NT2/D1 (cell line): ENCODE data around the gene SMCHD1.

ENCODE experiments used
- DNase-seq: peaks from one replicate; pipeline ENCODE4 v3.0.0-alpha.2; 2011; ENCODE audit warnings: low read depth, low spot score
- H3K27me3 ChIP-seq: 2 replicates; pipeline ENCODE4 v1.6.0; 2011; ENCODE audit warnings: mild to moderate bottlenecking; ENCODE audit not compliant: insufficient read length, insufficient read depth
- H3K36me3 ChIP-seq: 2 replicates; pipeline ENCODE4 v1.6.1; 2011; ENCODE audit warnings: mild to moderate bottlenecking, low read length, mixed read lengths; ENCODE audit not compliant: insufficient read depth, insufficient read length
- H3K4me1 ChIP-seq: 2 replicates; pipeline ENCODE4 v1.5.1; 2011; ENCODE audit not compliant: insufficient read depth, insufficient read length
- H3K4me3 ChIP-seq: 2 replicates; pipeline ENCODE4 v1.5.1; 2011; ENCODE audit warnings: low read depth; ENCODE audit not compliant: insufficient read length
- H3K9ac ChIP-seq: 2 replicates; pipeline ENCODE4 v1.6.0; 2011; ENCODE audit warnings: low read depth; ENCODE audit not compliant: insufficient read length
- H3K9me3 ChIP-seq: 2 replicates; pipeline ENCODE4 v1.5.1; 2011; ENCODE audit warnings: mild to moderate bottlenecking, low read length; ENCODE audit not compliant: insufficient read depth
- SUZ12 ChIP-seq: IDR thresholded peaks from 2 replicates; pipeline ENCODE4 v1.6.1; 2011; ENCODE audit not compliant: insufficient read length, insufficient read depth; ENCODE audit errors: extremely low read depth
- YY1 ChIP-seq: IDR thresholded peaks from 2 replicates; pipeline ENCODE4 v1.6.1; 2011; ENCODE audit not compliant: insufficient read length, insufficient read depth
- ZNF274 ChIP-seq: IDR thresholded peaks from 2 replicates; pipeline ENCODE4 v1.6.1; 2011; ENCODE audit warnings: mild to moderate bottlenecking, low read depth, low read length

SMCHD1 gene

DNA sequence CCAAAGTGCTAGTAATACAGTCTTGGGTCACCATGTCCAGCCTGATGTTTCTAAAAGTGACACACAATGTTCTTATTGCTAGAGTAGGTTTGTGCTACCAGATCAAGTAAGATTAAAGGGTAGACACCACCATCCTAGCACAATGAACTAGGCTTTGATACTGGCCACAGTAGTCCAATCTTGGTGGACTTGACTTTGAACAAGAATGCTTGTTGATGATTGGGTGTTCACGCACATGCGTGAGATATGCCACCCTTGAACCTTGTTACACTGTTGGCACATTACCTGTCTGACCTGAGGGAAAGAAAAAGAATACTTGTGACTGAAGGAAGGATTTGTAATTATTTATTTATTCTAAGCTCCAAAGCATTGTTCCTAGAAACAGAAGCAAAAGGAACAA is 119.1 kb downstream of the SMCHD1 start:
- no peak overlapping the region for H3K4me3 ChIP-seq
- TF ChIP-seq SUZ12, result no peak
- no peak for TF ChIP-seq YY1
- no peak for TF ChIP-seq ZNF274
- no peaks in the 10 kb centered on the region for H3K9me3 ChIP-seq
- H3K27me3 ChIP-seq, result no peaks in the 10 kb centered on the region
- H3K36me3 ChIP-seq, result peaks cover 72% of the 10 kb centered on the region
- no peaks in the 10 kb centered on the region for H3K4me1 ChIP-seq
- DNase-seq, result no peak
- H3K9ac ChIP-seq, result no peak overlapping the region

DNA sequence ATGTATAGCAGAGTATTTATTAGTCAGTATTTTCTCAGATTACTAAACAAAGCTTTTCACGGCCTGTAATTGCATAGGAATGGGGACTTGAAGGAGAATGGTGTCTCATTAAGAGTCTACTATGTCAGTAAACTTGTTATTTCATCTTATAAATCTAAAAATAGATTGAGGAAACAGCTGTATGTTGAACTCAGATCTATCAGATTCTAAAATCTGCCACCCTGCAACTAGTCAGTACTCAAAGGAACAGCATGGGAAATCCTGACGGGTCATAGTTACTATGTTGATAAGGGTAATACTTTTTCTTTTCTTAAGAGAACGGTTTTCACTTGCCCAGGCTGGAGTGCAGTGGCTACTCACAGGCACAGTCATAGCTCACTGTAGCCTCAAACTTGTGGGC is 121.1 kb downstream of the SMCHD1 start:
- no peaks in the 10 kb centered on the region for H3K27me3 ChIP-seq
- H3K4me3 ChIP-seq, result no peak overlapping the region
- TF ChIP-seq SUZ12, result no peak
- TF ChIP-seq ZNF274, result no peak
- no peak for TF ChIP-seq YY1
- DNase-seq, result no peak
- H3K4me1 ChIP-seq, result no peaks in the 10 kb centered on the region
- no peaks in the 10 kb centered on the region for H3K9me3 ChIP-seq
- H3K36me3 ChIP-seq, result peaks cover 63% of the 10 kb centered on the region
- no peak overlapping the region for H3K9ac ChIP-seq

DNA sequence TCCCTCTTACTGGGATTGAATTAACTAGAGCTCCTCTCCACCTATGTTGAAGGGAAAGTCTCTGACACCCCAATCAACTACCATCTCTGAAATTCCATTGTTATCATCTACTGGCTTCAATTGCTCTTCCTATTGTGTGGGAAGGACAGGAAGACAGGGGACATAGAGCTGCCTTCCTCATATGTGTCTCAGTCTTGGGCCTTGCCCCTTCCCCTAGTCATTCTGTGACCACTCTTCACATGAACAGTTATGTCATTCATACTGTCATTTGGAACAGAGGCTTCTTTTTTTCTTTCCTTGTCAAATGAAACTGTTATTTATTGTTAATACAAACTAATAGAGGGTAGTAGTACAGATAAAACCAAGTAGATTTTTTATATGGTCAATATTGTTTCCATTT is 121.7 kb downstream of the SMCHD1 start:
- no peak overlapping the region for H3K4me3 ChIP-seq
- H3K9ac ChIP-seq, result no peak overlapping the region
- no peaks in the 10 kb centered on the region for H3K9me3 ChIP-seq
- H3K27me3 ChIP-seq, result no peaks in the 10 kb centered on the region
- no peak for TF ChIP-seq SUZ12
- TF ChIP-seq ZNF274, result no peak
- TF ChIP-seq YY1, result no peak
- H3K36me3 ChIP-seq, result peaks cover 59% of the 10 kb centered on the region
- no peaks in the 10 kb centered on the region for H3K4me1 ChIP-seq
- no peak for DNase-seq

DNA sequence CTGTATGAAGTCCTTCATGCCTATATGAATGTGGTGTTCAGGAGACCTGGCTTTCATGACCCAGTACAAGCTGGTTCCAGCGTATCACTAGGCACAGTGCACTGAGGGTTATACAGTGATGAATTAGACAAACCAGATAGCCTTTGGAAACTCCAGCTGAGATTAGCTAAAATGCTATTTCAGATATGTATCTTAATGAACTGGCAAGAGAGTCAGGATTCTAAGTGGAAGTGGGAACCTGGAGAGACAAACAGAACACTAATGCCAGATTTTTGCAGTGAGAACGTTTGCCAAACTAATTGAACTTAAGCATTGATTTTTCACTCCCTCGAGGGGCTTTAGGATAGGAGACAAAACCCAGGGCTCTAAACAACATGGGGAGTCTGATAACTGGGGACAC is 125.2 kb downstream of the SMCHD1 start:
- H3K9me3 ChIP-seq, result no peaks in the 10 kb centered on the region
- peaks cover 50% of the 10 kb centered on the region for H3K36me3 ChIP-seq
- no peak overlapping the region for H3K9ac ChIP-seq
- DNase-seq, result no peak
- H3K4me1 ChIP-seq, result no peaks in the 10 kb centered on the region
- H3K27me3 ChIP-seq, result no peaks in the 10 kb centered on the region
- TF ChIP-seq YY1 (no peak), SUZ12 (no peak), ZNF274 (no peak)
- H3K4me3 ChIP-seq, result no peak overlapping the region

DNA sequence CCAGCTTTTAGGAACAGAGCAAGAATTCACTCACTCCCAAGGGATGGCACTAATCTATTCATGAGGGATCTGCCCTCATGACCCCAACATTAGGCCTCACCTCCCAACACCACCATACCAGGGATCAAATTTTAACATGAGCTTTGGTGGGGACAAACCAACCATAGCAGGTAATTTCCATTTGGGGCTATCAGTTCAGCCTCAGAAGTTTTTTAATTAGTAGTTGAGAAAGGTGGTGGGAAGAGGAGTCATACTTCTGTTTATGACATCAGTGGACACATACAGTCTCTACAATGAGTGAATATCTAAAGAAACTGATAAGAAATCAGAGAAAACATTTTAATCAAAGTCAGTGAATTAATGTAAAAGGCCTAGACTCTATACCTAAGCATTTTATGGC is 131.7 kb downstream of the SMCHD1 start:
- no peak overlapping the region for H3K9ac ChIP-seq
- no peaks in the 10 kb centered on the region for H3K9me3 ChIP-seq
- H3K27me3 ChIP-seq, result no peaks in the 10 kb centered on the region
- H3K36me3 ChIP-seq, result peaks cover 32% of the 10 kb centered on the region
- TF ChIP-seq SUZ12, result no peak
- no peak for TF ChIP-seq YY1
- TF ChIP-seq ZNF274, result no peak
- no peaks in the 10 kb centered on the region for H3K4me1 ChIP-seq
- H3K4me3 ChIP-seq, result no peak overlapping the region
- no peak for DNase-seq

DNA sequence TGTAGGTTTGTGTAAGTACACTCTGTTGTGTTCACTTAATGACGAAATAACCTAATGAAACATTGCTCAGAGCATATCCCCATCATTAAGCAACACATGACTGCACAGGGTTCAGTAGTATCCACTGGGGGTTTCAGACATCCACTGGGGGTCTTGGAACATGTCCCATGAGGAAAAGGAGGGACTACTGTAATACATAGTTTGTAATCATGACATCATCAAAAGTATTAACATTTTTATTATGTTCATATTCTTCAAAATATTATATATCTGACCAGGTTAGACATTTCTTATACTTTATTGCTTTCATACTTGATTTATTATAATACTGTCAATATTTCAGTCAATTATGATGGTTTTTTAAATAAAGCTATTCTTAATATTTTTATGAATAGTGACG is 136.9 kb downstream of the SMCHD1 start:
- Histone ChIP-seq H3K27me3 (no peaks in the 10 kb centered on the region), H3K4me1 (no peaks in the 10 kb centered on the region), H3K9me3 (no peaks in the 10 kb centered on the region), H3K36me3 (peaks cover 30% of the 10 kb centered on the region), H3K4me3 (no peak overlapping the region), H3K9ac (no peak overlapping the region)
- no peak for DNase-seq
- TF ChIP-seq YY1 (no peak), SUZ12 (no peak), ZNF274 (no peak)

DNA sequence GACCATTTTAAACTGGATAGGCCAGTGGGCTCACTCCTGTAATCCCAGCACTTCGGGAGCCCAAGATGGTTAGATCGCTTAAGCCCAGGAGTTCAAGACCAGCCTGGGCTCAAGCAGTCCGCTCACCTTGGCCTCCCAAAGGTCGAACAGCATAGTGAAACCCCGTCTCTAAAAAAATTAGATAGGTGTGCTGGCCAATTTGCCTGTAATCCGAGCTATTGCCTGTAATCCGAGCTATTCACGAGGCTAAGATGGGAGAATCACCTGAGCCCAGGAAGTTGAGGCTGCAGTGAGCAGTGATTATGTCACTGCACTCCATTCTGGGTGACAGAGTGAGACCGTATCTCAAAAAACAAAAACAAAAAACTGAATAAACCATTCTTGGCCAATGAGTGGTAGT is 138.6 kb downstream of the SMCHD1 start:
- H3K9ac ChIP-seq, result no peak overlapping the region
- DNase-seq, result no peak
- no peaks in the 10 kb centered on the region for H3K27me3 ChIP-seq
- no peaks in the 10 kb centered on the region for H3K4me1 ChIP-seq
- TF ChIP-seq YY1 (no peak), SUZ12 (no peak), ZNF274 (no peak)
- no peaks in the 10 kb centered on the region for H3K9me3 ChIP-seq
- H3K4me3 ChIP-seq, result no peak overlapping the region
- H3K36me3 ChIP-seq, result peaks cover 34% of the 10 kb centered on the region

DNA sequence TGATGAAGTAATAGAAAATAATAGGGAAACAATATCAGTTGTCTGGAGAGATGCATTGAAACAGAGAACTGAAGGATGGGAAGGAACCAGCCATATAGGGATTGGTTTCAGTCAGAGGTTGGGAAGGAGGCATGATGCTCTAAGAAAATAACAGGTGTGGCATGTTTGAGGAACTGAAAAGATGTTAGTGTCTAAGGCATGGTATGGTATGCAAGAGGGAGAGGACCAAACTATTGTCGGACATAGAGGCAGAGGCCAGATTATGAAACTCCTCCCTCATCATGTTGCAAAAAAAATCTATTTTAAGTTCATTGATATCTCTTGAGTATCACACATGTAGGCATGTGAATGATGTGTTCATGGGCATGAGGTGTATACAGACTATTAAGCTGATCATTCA is 142.4 kb downstream of the SMCHD1 start:
- Histone ChIP-seq H3K9me3 (no peaks in the 10 kb centered on the region), H3K36me3 (peaks cover 37% of the 10 kb centered on the region), H3K4me3 (no peak overlapping the region), H3K9ac (no peak overlapping the region), H3K4me1 (no peaks in the 10 kb centered on the region), H3K27me3 (no peaks in the 10 kb centered on the region)
- no peak for TF ChIP-seq ZNF274
- TF ChIP-seq YY1, result no peak
- no peak for TF ChIP-seq SUZ12
- no peak for DNase-seq
